IMR-90 (cell line): ENCODE measurements around the gene ATP11A.

Source experiments
- CEBPB ChIP-seq: IDR thresholded peaks from 2 replicates; pipeline ENCODE4 v1.6.1; 2012; ENCODE audit warnings: low read depth, low read length, improper control_type of control experiment
- TF ChIP-seq, protein P1 (sequence below): conservative IDR thresholded peaks from 2 replicates; pipeline ENCODE4 v1.5.1; 2012; ENCODE audit warnings: mild to moderate bottlenecking, low read depth, low read length, improper control_type of control experiment

- TF ChIP-seq, protein P1, sequence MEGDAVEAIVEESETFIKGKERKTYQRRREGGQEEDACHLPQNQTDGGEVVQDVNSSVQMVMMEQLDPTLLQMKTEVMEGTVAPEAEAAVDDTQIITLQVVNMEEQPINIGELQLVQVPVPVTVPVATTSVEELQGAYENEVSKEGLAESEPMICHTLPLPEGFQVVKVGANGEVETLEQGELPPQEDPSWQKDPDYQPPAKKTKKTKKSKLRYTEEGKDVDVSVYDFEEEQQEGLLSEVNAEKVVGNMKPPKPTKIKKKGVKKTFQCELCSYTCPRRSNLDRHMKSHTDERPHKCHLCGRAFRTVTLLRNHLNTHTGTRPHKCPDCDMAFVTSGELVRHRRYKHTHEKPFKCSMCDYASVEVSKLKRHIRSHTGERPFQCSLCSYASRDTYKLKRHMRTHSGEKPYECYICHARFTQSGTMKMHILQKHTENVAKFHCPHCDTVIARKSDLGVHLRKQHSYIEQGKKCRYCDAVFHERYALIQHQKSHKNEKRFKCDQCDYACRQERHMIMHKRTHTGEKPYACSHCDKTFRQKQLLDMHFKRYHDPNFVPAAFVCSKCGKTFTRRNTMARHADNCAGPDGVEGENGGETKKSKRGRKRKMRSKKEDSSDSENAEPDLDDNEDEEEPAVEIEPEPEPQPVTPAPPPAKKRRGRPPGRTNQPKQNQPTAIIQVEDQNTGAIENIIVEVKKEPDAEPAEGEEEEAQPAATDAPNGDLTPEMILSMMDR, result no peak
- TF ChIP-seq CEBPB, result no peak
These were observed 62.4 kb downstream of the ATP11A start for GRCh38 chr13:112752211-112752610.
